GM13977 (cell line): ENCODE results near the gene LYSET.
"Not testable (repeated sequence)": the region's sequence is repeated elsewhere in the genome, so short reads cannot be mapped to it uniquely, and the experiment has no call there.

ENCODE experiments used
- DNase-seq: peaks from one replicate; pipeline ENCODE4 v3.0.0; 2012; ENCODE audit warnings: low spot score
- in situ Hi-C: fragments of 300-500 bp; cut with MboI; formaldehyde crosslinking; loops from one replicate; pipeline ENCODE4 v1.12.0; 2022; ENCODE audit warnings: low sequenced_read_pairs, low pct_unique_long_range_greater_than_20kb, mixed read lengths, inconsistent platforms; ENCODE audit not compliant: unreplicated experiment
- TF ChIP-seq, protein P1 (sequence below): IDR thresholded peaks from 2 replicates; pipeline ENCODE4 v1.5.1; 2012; ENCODE audit warnings: mild to moderate bottlenecking, control low read depth; ENCODE audit not compliant: insufficient read depth; ENCODE audit errors: extremely low read depth, missing control alignments

Gene LYSET, protein sequence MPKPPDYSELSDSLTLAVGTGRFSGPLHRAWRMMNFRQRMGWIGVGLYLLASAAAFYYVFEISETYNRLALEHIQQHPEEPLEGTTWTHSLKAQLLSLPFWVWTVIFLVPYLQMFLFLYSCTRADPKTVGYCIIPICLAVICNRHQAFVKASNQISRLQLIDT

DNA sequence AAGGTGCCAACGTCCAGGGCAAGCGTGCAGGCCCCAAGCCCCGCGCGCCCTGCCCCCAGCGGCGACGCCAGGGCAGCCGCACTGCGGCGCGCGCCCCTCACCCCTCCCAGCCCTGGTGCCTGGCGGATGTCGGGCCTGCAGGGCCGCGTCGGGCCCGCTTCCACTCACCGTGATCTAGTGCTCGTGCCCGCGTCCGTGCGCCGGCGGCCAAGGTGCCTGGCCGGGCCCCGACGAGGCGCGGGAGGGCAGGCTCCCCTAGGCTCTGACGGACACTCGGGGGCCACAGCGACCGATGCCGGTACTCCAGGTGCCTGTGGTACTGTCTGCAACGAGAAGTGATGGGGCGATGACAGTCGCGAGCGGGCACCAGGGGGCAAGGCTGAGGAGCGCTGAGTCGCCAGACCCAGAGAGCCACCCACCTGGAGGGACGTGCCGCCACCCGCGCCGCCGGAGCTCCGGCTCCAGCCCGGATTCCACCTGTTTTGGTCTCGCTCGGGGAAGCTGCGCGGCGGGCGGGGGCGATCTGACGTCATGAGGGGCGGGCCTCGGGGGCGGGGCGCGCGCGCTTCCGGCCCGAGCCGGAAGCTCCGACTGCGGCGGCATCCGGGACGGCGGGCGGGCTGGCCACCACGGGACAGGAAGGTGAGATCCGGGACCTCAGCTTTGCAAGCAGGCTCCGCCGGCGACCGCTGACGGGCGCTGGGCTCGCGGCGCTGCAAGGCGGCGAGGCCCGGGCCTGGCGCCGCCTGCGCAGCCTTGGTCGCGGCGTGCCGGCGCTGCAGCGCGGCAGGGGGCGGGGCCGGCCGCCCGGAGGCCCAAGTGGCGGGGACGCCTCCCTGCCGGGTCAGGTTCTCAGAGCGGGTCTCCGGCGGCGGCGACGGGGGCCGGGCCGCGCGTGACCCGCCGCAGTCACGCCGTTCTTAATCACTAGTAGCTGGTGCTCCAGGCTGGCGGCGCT, at the start of gene LYSET, which contains the start of gene MOAP1:
TSS of gene LYSET (plus strand) at position 927 of the 958 bp plus-strand sequence. CDS start 89 bp downstream, outside the sequence.
TSS of gene MOAP1 (minus strand) at position 507 of the 958 bp plus-strand sequence. CDS start 655 bp downstream, outside the sequence.
- TF ChIP-seq, protein P1, sequence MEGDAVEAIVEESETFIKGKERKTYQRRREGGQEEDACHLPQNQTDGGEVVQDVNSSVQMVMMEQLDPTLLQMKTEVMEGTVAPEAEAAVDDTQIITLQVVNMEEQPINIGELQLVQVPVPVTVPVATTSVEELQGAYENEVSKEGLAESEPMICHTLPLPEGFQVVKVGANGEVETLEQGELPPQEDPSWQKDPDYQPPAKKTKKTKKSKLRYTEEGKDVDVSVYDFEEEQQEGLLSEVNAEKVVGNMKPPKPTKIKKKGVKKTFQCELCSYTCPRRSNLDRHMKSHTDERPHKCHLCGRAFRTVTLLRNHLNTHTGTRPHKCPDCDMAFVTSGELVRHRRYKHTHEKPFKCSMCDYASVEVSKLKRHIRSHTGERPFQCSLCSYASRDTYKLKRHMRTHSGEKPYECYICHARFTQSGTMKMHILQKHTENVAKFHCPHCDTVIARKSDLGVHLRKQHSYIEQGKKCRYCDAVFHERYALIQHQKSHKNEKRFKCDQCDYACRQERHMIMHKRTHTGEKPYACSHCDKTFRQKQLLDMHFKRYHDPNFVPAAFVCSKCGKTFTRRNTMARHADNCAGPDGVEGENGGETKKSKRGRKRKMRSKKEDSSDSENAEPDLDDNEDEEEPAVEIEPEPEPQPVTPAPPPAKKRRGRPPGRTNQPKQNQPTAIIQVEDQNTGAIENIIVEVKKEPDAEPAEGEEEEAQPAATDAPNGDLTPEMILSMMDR: peak; percentile 26
- in situ Hi-C loops: no loop called here
- peak; percentile 96 for DNase-seq

- TF ChIP-seq, protein P1: no peak
- in situ Hi-C loops: loop anchor here (10.0 kb wide), 1 partner anchor 181 kb away; no protein-coding TSS in a partner anchor
- DNase-seq: no peak
Measured at GRCh38 chr14:93135399-93135798, 49.7 kb upstream of the LYSET start.

DNA sequence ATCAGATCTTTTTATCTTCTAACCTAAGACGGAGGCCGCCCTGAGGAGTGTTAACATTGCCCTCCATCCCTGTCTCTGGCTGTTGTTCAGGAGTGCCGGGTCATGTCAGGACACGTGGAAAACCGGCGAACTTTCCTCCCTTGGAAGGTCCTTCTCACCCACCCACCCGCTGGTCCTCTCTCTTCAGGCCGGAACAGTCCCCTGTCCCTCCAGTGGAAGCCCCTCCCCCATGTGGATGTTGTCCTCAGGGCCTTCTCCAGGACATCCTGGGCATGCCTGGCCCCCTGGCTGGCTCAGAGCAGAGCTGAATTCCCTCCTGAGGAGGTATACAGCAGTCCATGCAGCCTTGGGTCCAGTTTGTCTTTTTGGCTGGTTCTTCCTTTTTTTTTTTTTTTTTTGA, 49.1 kb upstream of the LYSET start:
- no peak for DNase-seq
- TF ChIP-seq, protein P1: no peak
- in situ Hi-C loops: loop anchor here (10.0 kb wide), 1 partner anchor 181 kb away; no protein-coding TSS in a partner anchor

DNA sequence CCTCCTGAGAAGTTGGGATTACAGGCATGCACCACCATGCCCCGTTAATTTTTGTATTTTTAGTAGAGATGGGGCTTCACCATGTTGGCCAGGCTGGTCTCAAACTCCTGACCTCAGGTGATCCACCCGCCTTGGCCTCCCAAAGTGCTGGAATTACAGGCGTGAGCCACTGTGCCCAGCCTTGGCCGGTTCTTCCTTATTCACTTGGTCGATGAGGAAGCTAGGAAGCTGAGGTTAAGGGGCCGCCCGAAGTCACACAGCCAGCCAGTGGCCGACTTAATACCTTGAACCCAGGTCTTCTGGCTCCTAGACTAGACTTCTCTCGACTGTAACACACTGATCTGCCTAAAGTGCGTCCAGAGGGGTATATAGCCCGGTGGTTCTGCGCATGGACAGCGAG, 48.6 kb upstream of the LYSET start:
- in situ Hi-C loops: loop anchor here (10.0 kb wide), 1 partner anchor 182 kb away; no protein-coding TSS in a partner anchor
- not testable (repeated sequence) for DNase-seq

GRCh38 chr14:93137864-93138263, 47.3 kb upstream of the LYSET start:
- in situ Hi-C loops: loop anchor here (10.0 kb wide), 1 partner anchor 183 kb away; no protein-coding TSS in a partner anchor
- DNase-seq: no peak
- TF ChIP-seq, protein P1: no peak

DNA sequence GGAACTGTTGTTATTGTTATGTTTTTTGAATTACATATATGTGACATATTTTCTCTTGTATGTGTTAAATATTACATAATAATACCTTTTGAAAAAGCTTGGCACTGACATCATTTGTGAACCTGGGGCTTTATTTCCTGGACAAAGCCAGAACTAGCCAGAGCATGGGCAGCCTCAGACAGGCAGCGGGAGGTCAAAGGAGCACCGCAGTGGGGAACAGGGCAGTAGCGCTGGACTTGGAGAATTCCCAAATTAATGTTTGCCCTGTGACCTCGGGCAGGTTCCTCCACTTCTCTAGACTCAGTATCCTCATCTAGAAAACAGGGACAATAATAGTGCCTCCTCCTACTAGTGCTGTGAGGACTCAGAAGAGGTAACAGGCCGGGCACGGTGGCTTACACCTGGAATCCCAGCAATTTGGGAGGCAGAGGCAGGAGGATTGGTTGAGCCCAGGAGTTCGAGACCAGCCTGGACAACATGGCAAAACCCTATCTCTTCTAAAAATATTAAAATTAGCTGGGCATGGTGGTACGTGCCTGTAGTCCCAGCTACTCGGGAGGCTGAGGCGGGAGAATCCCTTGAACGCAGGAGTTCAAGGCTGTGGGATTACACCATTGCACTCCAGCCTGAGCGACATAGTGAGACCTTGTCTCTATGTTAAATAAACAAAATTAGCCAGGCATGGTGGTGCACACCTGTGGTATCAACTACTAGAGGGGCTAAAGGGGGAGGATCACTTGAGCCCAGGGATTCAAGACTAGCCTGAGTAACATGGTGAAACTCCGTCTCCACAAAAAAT, 42.1 kb upstream of the LYSET start:
- in situ Hi-C loops: no loop called here
- no peak for DNase-seq
- TF ChIP-seq, protein P1: no peak
